ENCODE data around the gene PSMD11.

Gene PSMD11

GRCh38 chr17:32486111-32486700, 41.9 kb downstream of the PSMD11 start:
- TF ChIP-seq CTCF (IDR thresholded peaks at IDR 0.05; ENCODE audit: extremely low read depth, missing control alignments), result no peak
- peak; percentile 95 for DNase-seq (ENCODE audit: low spot score)

- peak; percentile 94 for DNase-seq (ENCODE audit: low spot score)
- no peak for TF ChIP-seq CTCF (IDR thresholded peaks at IDR 0.05; ENCODE audit: extremely low read depth, missing control alignments)
Observed at GRCh38 chr17:32486701-32487472, 42.6 kb downstream of the PSMD11 start, which contains the start of gene CDK5R1. CDK5R1 (plus strand) TSS chr17:32486993; CDS start chr17:32487621, 628 bp downstream.

- no peak for TF ChIP-seq CTCF (IDR thresholded peaks at IDR 0.05; ENCODE audit: extremely low read depth, missing control alignments)
- DNase-seq (ENCODE audit: low spot score), result peak; percentile 73
Observed at GRCh38 chr17:32487473-32488176, 43.3 kb downstream of the PSMD11 start.

- no peak for TF ChIP-seq CTCF (IDR thresholded peaks at IDR 0.05; ENCODE audit: extremely low read depth, missing control alignments)
- no peak for DNase-seq (ENCODE audit: low spot score)
Observed at GRCh38 chr17:32488177-32488542, 43.9 kb downstream of the PSMD11 start.

GRCh38 chr17:32488604-32489180, 44.4 kb downstream of the PSMD11 start:
- TF ChIP-seq CTCF (IDR thresholded peaks at IDR 0.05; ENCODE audit: extremely low read depth, missing control alignments), result no peak
- no peak for DNase-seq (ENCODE audit: low spot score)

GRCh38 chr17:32489320-32490100, 45.2 kb downstream of the PSMD11 start:
- DNase-seq (ENCODE audit: low spot score), result peak; percentile 44
- TF ChIP-seq CTCF (IDR thresholded peaks at IDR 0.05; ENCODE audit: extremely low read depth, missing control alignments), result no peak
